Subcutaneous abdominal adipose tissue (tissue), 5 donors: Measurements from ENCODE around the gene KIF1B.
"Not testable (repeated sequence)": the region's sequence is repeated elsewhere in the genome, so short reads cannot be mapped to it uniquely, and the experiment has no call there.

Experiments
- H3K27ac ChIP-seq: one replicate; pipeline ENCODE4 v1.7.0; 2013; ENCODE audit warnings: low read depth, mild to moderate bottlenecking, inconsistent platforms, low read length, moderate library complexity
- H3K27me3 ChIP-seq, 5 donors: one replicate each; pipeline ENCODE4 v1.7.0; 2013; ENCODE audit warnings: low read length in 5 of 5, inconsistent platforms in 1 of 5; ENCODE audit not compliant: control insufficient read depth in 5 of 5, insufficient read depth in 4 of 5
- H3K36me3 ChIP-seq, 5 donors: one replicate each; pipeline ENCODE4 v1.7.0; 2013; ENCODE audit warnings: low read length in 5 of 5; ENCODE audit not compliant: control insufficient read depth in 5 of 5, insufficient read depth in 5 of 5
- H3K4me1 ChIP-seq, 5 donors: one replicate each; pipeline ENCODE4 v1.7.0; 2013; ENCODE audit warnings: low read length in 5 of 5, mild to moderate bottlenecking in 3 of 5, moderate library complexity in 1 of 5; ENCODE audit not compliant: control insufficient read depth in 5 of 5, insufficient read depth in 5 of 5
- H3K4me3 ChIP-seq, 5 donors: one replicate each; pipeline ENCODE4 v1.7.0; 2013; ENCODE audit warnings: low read length in 5 of 5, low read depth in 1 of 5
- H3K9ac ChIP-seq, 5 donors: one replicate each; pipeline ENCODE4 v1.7.0; 2013; ENCODE audit warnings: low read length in 5 of 5, mild to moderate bottlenecking in 4 of 5, moderate library complexity in 3 of 5
- H3K9me3 ChIP-seq, 5 donors: one replicate each; pipeline ENCODE4 v1.7.0; 2013; ENCODE audit warnings: low read length in 5 of 5; ENCODE audit not compliant: control insufficient read depth in 5 of 5
- donor health status: healthy.
- donor health status: healthy.
- donor health status: healthy.
- donor health status: healthy.
- donor health status: healthy.

The KIF1B gene

DNA sequence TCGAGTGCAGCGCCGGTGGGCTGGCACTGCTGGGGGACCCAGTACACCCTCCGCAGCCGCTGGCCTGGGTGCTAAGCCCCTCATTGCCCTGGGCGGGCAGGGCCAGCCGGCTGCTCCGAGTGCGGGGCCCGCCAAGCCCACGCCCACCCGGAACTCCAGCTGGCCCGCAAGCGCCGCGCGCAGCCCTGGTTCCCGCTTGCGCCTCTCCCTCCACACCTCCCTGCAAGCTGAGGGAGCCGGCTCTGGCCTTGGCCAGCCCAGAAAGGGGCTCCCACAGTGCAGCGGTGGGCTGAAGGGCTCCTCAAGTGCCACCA lies 216.1 kb downstream of the KIF1B start:
- not testable (repeated sequence) for H3K4me3 ChIP-seq

DNA sequence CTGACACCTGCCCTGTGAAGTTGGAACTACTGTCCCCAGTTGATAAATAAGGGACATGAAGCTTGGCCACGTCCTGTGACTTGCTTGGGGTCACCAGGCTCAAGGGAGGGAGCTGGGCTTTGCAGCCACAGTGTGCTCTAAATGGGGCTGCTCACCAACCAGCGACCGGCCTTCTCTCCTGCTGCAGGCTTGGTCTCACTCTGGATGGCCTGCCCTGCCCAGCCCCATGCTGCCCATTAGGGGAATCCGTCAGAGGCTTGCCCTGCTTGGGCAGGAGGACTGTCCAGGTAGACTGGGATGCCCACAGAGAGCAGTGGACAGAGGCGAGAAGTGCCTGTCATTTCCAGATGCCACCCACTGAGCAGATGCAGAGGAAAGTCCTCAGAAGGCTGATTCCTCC lies 218.6 kb downstream of the KIF1B start:
- Histone ChIP-seq H3K27me3 (no peaks in the 10 kb centered on the region), H3K27ac (no peak overlapping the region), H3K9ac (no peak overlapping the region), H3K9me3 (no peaks in the 10 kb centered on the region), H3K4me3 (no peak overlapping the region), H3K4me1 (peaks cover 8 to 29% (median 27%) of the 10 kb centered on the region in 5 donors), H3K36me3 (no peaks in the 10 kb centered on the region)

More for the DNA sequence above, 216.1 kb downstream of the KIF1B start:
- not testable (repeated sequence) for H3K27me3 ChIP-seq, H3K9me3 ChIP-seq, H3K27ac ChIP-seq, H3K36me3 ChIP-seq, H3K9ac ChIP-seq
- peaks cover 8 to 32% (median 27%) of the 10 kb centered on the region in 5 donors for H3K4me1 ChIP-seq

DNA sequence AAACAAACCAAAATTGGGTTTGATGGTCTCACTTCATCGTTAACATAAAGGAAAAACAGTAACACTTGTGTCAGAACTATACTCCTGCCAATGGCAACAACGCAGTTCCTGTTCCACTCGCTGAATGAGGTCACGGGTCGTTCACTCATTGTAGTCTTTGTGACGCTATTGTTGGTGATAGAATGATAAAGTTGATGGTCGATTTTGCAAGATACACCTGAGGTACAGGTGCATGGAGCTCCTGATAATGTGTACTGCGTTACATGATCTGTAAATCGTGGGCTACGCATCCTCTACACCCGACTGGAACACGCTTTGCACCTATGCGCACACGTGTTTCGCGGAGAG lies 219.5 kb downstream of the KIF1B start:
- H3K4me3 ChIP-seq = peak overlapping the region; percentile 79 to 95 (median 90)

DNA sequence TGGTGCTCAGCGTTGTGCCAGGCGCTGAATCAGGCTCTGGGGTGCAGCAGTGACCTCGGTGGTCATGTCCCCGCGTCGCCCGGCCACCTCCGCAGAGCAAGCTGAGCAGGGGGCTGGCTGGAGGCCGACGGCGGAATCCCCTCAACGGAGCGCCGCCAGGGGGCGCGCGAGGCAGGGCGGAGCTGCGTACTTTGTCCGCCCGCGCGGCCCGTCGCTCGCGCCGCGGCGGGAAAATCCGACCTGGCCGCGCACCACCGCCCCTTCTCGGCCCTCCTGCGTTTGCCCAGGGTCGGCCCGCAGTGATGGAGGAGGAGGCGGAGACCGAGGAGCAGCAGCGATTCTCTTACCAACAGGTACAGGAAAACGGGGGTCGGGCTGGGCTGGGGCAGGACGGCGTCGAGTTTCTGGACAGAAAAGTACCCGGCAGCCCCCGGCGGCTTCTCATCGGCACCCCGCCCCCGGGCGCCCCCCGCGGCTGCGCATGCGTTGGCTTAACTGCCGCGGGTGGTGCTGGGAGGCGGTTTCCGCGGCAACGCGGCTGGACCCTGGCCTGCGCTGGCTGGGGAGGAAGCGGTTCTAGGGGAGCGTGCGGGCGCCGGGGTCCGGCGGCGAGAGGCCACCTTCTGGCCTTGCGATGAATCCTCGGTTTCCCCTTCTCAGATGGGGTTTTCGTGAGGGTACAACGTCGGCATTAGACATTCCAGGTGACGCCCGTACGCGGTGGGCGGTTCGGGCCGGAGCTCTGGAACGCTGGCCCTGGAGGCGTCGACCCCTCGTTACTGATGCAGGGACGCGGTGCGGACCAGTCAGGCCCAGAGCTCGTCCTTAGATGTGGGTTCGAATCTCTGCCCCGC lies 220.1 kb downstream of the KIF1B start, which contains the start of gene CENPS:
Gene CENPS (plus strand): TSS at position 218 of the 854 bp plus-strand sequence. CDS start 85 bp downstream, at position 303.
- no peaks in the 10 kb centered on the region for H3K27me3 ChIP-seq
- H3K9ac ChIP-seq = peak within 1 kb of the TSS; percentile 44 to 92 (median 83)

More for the DNA sequence above, 219.5 kb downstream of the KIF1B start:
- Histone ChIP-seq H3K27ac (peak overlapping the region; percentile 37), H3K4me1 (peaks cover 6 to 26% (median 21%) of the 10 kb centered on the region in 5 donors), H3K36me3 (no peaks in the 10 kb centered on the region), H3K9me3 (no peaks in the 10 kb centered on the region), H3K9ac (peak overlapping the region in 3 of 5 donors; percentile 30 to 72 (median 54)), H3K27me3 (no peaks in the 10 kb centered on the region)

More for the DNA sequence above, 220.1 kb downstream of the KIF1B start, which contains the start of gene CENPS:
- H3K9me3 ChIP-seq = no peaks in the 10 kb centered on the region
- H3K36me3 ChIP-seq = no peaks in the 10 kb centered on the region
- peak within 1 kb of the TSS; percentile 79 to 95 (median 90) for H3K4me3 ChIP-seq
- peak within 1 kb of the TSS; percentile 37 for H3K27ac ChIP-seq
- H3K4me1 ChIP-seq = peaks cover 6 to 26% (median 21%) of the 10 kb centered on the region in 5 donors
